Endothelial cell (in vitro differentiated cells): Measurements from ENCODE around the gene KLHL30. TPM values are rescaled to one million over a fixed set of nuclear protein-coding genes. Genes with fewer than 3 reads are reported as not detected.

Source experiments
- DNase-seq: peaks from one replicate; pipeline ENCODE4 v3.0.0; 2021; ENCODE audit warnings: low spot score
- H3K27ac Mint-ChIP-seq: one replicate; pipeline ENCODE4 v1.8.0; 2021; ENCODE audit warnings: mixed read lengths, inconsistent platforms; ENCODE audit not compliant: unreplicated experiment
- H3K27me3 Mint-ChIP-seq: one replicate; pipeline ENCODE4 v1.8.0; 2021; ENCODE audit warnings: mild to moderate bottlenecking, moderate library complexity, mixed read lengths, inconsistent platforms; ENCODE audit not compliant: unreplicated experiment
- H3K36me3 Mint-ChIP-seq: one replicate; pipeline ENCODE4 v1.8.0; 2021; ENCODE audit warnings: mild to moderate bottlenecking, low read depth, mixed read lengths, inconsistent platforms; ENCODE audit not compliant: unreplicated experiment
- H3K4me1 Mint-ChIP-seq: one replicate; pipeline ENCODE4 v1.8.0; 2021; ENCODE audit warnings: mild to moderate bottlenecking, mixed read lengths, inconsistent platforms; ENCODE audit not compliant: unreplicated experiment
- H3K4me3 Mint-ChIP-seq: one replicate; pipeline ENCODE4 v1.8.0; 2021; ENCODE audit warnings: mild to moderate bottlenecking, mixed read lengths, inconsistent platforms; ENCODE audit not compliant: unreplicated experiment
- H3K9me3 Mint-ChIP-seq: one replicate; pipeline ENCODE4 v1.8.0; 2021; ENCODE audit warnings: mixed read lengths, inconsistent platforms; ENCODE audit not compliant: unreplicated experiment
- CTCF ChIP-seq: fragments of 200-600 bp; sonication (generic); IDR thresholded peaks from one replicate; pipeline ENCODE4 v1.5.0; 2021; ENCODE audit warnings: antibody characterized with exemption; ENCODE audit not compliant: unreplicated experiment
- total RNA-seq: library from RNA; stranded (reverse); fragmentation: NEBNext Ultra II Directional; extraction: Animal tissue kit (Norgen Biotek cat#: 25700); gene quantifications from one replicate; pipeline ENCODE4 v1.2.1, GENCODE V29; 2021; ENCODE audit not compliant: unreplicated experiment

Gene KLHL30
- total RNA-seq, 1 donor from 2014 or later = not detected

- no peak overlapping the region for H3K27ac Mint-ChIP-seq
- H3K36me3 Mint-ChIP-seq = peaks cover 63% of the 10 kb centered on the region
- H3K27me3 Mint-ChIP-seq = no peaks in the 10 kb centered on the region
- H3K4me1 Mint-ChIP-seq = no peaks in the 10 kb centered on the region
- no peak overlapping the region for H3K4me3 Mint-ChIP-seq
- H3K9me3 Mint-ChIP-seq = no peaks in the 10 kb centered on the region
- DNase-seq = no peak
- TF ChIP-seq CTCF = no peak
Measured at GRCh38 chr2:238182362-238182761, 43.9 kb downstream of the KLHL30 start.

GRCh38 chr2:238183821-238184220, 45.4 kb downstream of the KLHL30 start:
- TF ChIP-seq CTCF = no peak
- H3K4me1 Mint-ChIP-seq = no peaks in the 10 kb centered on the region
- no peaks in the 10 kb centered on the region for H3K27me3 Mint-ChIP-seq
- no peaks in the 10 kb centered on the region for H3K9me3 Mint-ChIP-seq
- DNase-seq = no peak
- H3K27ac Mint-ChIP-seq = no peak overlapping the region
- H3K36me3 Mint-ChIP-seq = peaks cover 68% of the 10 kb centered on the region
- no peak overlapping the region for H3K4me3 Mint-ChIP-seq

GRCh38 chr2:238187618-238188548, 49.4 kb downstream of the KLHL30 start:
- no peak for TF ChIP-seq CTCF

GRCh38 chr2:238190445-238190844, 52.0 kb downstream of the KLHL30 start:
- no peaks in the 10 kb centered on the region for H3K27me3 Mint-ChIP-seq
- no peak for TF ChIP-seq CTCF
- no peak overlapping the region for H3K27ac Mint-ChIP-seq
- no peaks in the 10 kb centered on the region for H3K9me3 Mint-ChIP-seq
- peaks cover 42% of the 10 kb centered on the region for H3K36me3 Mint-ChIP-seq
- no peaks in the 10 kb centered on the region for H3K4me1 Mint-ChIP-seq
- no peak overlapping the region for H3K4me3 Mint-ChIP-seq
- DNase-seq = no peak

More at GRCh38 chr2:238187618-238188548, 49.4 kb downstream of the KLHL30 start:
- no peak for DNase-seq
- H3K27ac Mint-ChIP-seq = no peak overlapping the region
- H3K36me3 Mint-ChIP-seq = peaks cover 56% of the 10 kb centered on the region
- no peaks in the 10 kb centered on the region for H3K9me3 Mint-ChIP-seq
- H3K4me3 Mint-ChIP-seq = no peak overlapping the region
- H3K27me3 Mint-ChIP-seq = no peaks in the 10 kb centered on the region
- H3K4me1 Mint-ChIP-seq = no peaks in the 10 kb centered on the region

Other genes starting within 250 kb of the KLHL30 start
- gene UBE2F, start 171.7 kb upstream of the KLHL30 start, total RNA-seq = 107 TPM
- 17.7 TPM for gene SCLY, start 77.7 kb upstream of the KLHL30 start, total RNA-seq
- 0.82 TPM for gene ESPNL, start 38.3 kb upstream of the KLHL30 start, total RNA-seq
- 0.41 TPM for gene ERFE, start 20.3 kb downstream of the KLHL30 start, total RNA-seq
- gene ILKAP, start 65.0 kb downstream of the KLHL30 start, total RNA-seq = 43.0 TPM
- gene HES6, start 101.4 kb downstream of the KLHL30 start, total RNA-seq = 5.0 TPM
- gene PER2, start 149.9 kb downstream of the KLHL30 start, total RNA-seq = 5.5 TPM
- 17.1 TPM for gene TRAF3IP1, start 181.8 kb downstream of the KLHL30 start, total RNA-seq